Measurements from ENCODE around the gene RABGGTA. TPM values are rescaled to one million over a fixed set of nuclear protein-coding genes. Genes with fewer than 3 reads are reported as not detected.

The RABGGTA gene
- total RNA-seq, 1 donor from 2014 or later, result 54.9 TPM

DNA sequence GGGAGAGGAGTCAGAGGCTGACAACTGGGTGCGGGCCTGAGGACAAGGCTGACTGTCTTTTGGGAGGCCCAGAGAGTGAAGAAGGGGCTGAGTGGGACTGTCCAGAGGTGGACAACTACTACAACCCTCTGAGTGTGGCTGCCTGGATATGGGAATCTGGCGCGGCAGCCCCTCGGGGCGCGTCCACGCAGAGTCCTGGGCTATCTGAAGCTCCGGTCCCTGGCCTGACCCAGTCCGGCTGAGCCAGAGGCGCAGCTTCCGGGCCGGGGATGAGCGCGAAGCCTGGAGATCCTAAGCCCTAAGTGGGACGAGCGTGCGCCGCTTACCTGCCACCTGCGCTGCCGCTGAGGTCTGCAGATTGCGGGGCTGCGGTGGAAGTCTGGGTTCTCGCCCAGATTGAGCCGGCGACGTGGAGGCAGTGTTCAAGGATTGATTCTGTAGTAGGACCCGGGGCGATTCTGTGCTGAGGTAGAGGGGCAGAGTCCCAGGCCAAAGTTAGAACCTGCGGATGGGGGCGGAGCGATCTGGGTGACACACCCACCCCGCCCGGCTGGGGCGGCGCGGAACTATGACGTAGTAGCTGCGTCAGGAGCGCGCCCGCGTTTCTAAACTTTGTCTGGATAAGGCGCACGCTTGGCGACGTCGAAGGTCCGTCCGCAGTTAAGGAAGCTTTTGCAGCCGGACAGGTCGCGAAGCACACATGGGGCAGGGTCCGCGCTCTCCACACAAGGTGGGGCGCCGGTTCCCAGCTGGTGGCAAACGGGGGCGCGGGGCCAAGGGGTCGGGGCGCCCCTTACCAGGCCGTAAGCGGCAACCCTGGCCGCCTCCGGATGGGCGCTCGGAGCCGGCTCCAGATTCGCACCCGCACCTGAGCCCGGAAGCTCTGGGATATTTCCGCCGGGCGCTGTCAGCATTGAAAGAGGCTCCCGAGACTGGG lies 28.1 kb upstream of the RABGGTA start, which contains the start of the genes DHRS1 and NOP9:
Gene DHRS1 (minus strand): TSS at position 526 of the 937 bp plus-strand sequence. CDS start 674 bp downstream, outside the sequence.
Gene NOP9 (plus strand): TSS at position 596 of the 937 bp plus-strand sequence. CDS start 105 bp downstream, at position 701.
- H3K36me3 ChIP-seq, result peaks cover 40 to 41% of the 10 kb centered on the region in 2 donors
- peak within 1 kb of the TSS; percentile 51 to 84 for H3K4me3 ChIP-seq
- no peaks in the 10 kb centered on the region for H3K9me3 ChIP-seq
- peak within 1 kb of the TSS; percentile 64 to 67 for H3K27ac ChIP-seq
- TF ChIP-seq CTCF (IDR thresholded peaks at IDR 0.05), result no peak
- peak; percentile 48 to 96 for DNase-seq (ENCODE audit: low spot score in 2 of 2)
- intact Hi-C loops (cut with DNase I), result loop anchor here (1.0 to 5.0 kb wide), 4 partner anchors 12 to 82 kb away; partner anchors contain the start of genes LTB4R, MDP1, RABGGTA and TINF2
- H3K4me1 ChIP-seq, result peaks cover 3 to 12% of the 10 kb centered on the region in 2 donors
- H3K27me3 ChIP-seq, result no peaks in the 10 kb centered on the region

- H3K4me3 ChIP-seq, result peak overlapping the region; percentile 51 to 84
- peak overlapping the region; percentile 64 to 67 for H3K27ac ChIP-seq
- no peaks in the 10 kb centered on the region for H3K9me3 ChIP-seq
- no peak for DNase-seq (ENCODE audit: low spot score in 2 of 2)
- peaks cover 3 to 12% of the 10 kb centered on the region in 2 donors for H3K4me1 ChIP-seq
- intact Hi-C loops (cut with DNase I), result loop anchor here (1.0 to 5.0 kb wide), 3 partner anchors 28 to 82 kb away; partner anchors contain the start of genes MDP1, RABGGTA and TINF2
- TF ChIP-seq CTCF (IDR thresholded peaks at IDR 0.05), result no peak
- no peaks in the 10 kb centered on the region for H3K27me3 ChIP-seq
- H3K36me3 ChIP-seq, result peaks cover 34 to 36% of the 10 kb centered on the region in 2 donors
Observed at GRCh38 chr14:24298892-24299254, 27.5 kb upstream of the RABGGTA start.

- no peak overlapping the region for H3K27ac ChIP-seq
Observed at GRCh38 chr14:24297190-24297964, 26.0 kb upstream of the RABGGTA start.

DNA sequence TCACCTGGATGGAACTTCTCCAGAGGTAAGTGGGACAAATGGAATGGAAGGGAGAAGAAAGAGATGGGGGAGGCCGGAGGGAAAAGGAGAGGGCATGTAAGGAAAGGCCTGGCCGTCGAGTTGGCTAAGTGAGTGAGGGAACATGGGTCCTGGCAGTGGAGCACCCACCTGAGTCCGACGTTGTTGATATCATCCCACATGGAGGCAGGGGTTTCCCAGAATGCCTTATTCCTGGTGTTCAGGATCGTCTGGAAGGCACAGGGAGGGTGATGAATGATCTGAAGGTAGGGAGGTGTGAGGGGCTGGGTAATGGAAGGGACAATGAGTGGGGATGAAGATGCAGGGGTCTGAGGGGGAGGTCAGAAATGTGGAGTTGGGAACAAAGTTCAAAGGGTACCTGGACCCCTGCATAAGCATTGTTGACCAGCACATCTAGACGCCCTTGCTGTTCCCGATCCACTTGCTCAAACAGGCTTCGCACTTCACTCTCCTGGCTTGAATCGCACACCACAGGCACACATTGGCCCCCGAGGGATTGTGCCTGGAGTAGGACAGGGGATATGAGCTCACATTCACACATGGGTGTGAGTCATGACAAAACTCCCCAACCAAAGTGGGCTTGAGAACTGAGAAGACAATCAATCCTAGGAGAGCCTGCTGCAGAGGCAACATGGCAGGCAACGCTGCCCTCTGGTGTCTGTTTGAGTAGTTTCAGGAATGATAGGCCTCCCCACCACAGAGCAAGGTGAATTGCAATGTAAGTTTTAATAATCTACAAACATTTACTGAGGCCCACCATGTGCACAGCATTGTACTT lies 25.2 kb upstream of the RABGGTA start:
- H3K27ac ChIP-seq, result no peak overlapping the region
- H3K9me3 ChIP-seq, result no peaks in the 10 kb centered on the region
- H3K27me3 ChIP-seq, result no peaks in the 10 kb centered on the region
- TF ChIP-seq CTCF (IDR thresholded peaks at IDR 0.05), result peak; percentile 52 to 59 (median 54)
- peak in 1 of 2 donors; percentile 76 for DNase-seq (ENCODE audit: low spot score in 2 of 2)
- peaks cover 3 to 12% of the 10 kb centered on the region in 2 donors for H3K4me1 ChIP-seq
- intact Hi-C loops (cut with DNase I), result loop anchor here (5.0 kb wide), 1 partner anchor 79 kb away; the partner anchor contains the start of gene MDP1
- peaks cover 21 to 25% of the 10 kb centered on the region in 2 donors for H3K36me3 ChIP-seq
- H3K4me3 ChIP-seq, result no peak overlapping the region

More at GRCh38 chr14:24297190-24297964, 26.0 kb upstream of the RABGGTA start:
- no peaks in the 10 kb centered on the region for H3K9me3 ChIP-seq
- intact Hi-C loops (cut with DNase I), result loop anchor here (5.0 kb wide), 1 partner anchor 80 kb away; the partner anchor contains the start of gene MDP1
- H3K36me3 ChIP-seq, result peaks cover 21 to 23% of the 10 kb centered on the region in 2 donors
- peaks cover 3 to 12% of the 10 kb centered on the region in 2 donors for H3K4me1 ChIP-seq
- H3K4me3 ChIP-seq, result no peak overlapping the region
- no peak for TF ChIP-seq CTCF (IDR thresholded peaks at IDR 0.05)
- DNase-seq (ENCODE audit: low spot score in 2 of 2), result no peak
- no peaks in the 10 kb centered on the region for H3K27me3 ChIP-seq
